Uterus (tissue), 4 donors: Measurements from ENCODE around the gene TAS2R50. TPM values are rescaled to one million over a fixed set of nuclear protein-coding genes. Genes with fewer than 3 reads are reported as not detected.

ENCODE experiments used
- DNase-seq, 2 donors: peaks; one replicate each; pipeline ENCODE4 v3.0.0-alpha.2; 2019 to 2020
- H3K27ac ChIP-seq, 2 donors: fragments of 200-600 bp; sonication (generic); 1 replicate in 1 of 2; 2 replicates in 1 of 2; pipeline ENCODE4 v1.5.1; 2016 to 2018
- H3K27me3 ChIP-seq, 2 donors: fragments of 200-600 bp; sonication (generic); one replicate each; pipeline ENCODE4 v1.5.1; 2018 to 2019; ENCODE audit warnings: control low read depth in 1 of 2
- H3K36me3 ChIP-seq, 2 donors: fragments of 200-600 bp; sonication (generic); one replicate each; pipeline ENCODE4 v1.5.1; 2019; ENCODE audit warnings: control low read depth in 1 of 2
- H3K4me1 ChIP-seq, 2 donors: fragments of 200-600 bp; sonication (generic); one replicate each; pipeline ENCODE4 v1.5.1; 2018 to 2019; ENCODE audit warnings: control low read depth in 1 of 2
- H3K4me3 ChIP-seq, 2 donors: fragments of 200-600 bp; sonication (generic); 1 replicate in 1 of 2; 2 replicates in 1 of 2; pipeline ENCODE4 v1.5.1; 2018 to 2019; ENCODE audit warnings: mild to moderate bottlenecking in 1 of 2
- H3K9me3 ChIP-seq, 2 donors: fragments of 200-600 bp; sonication (generic); one replicate each; pipeline ENCODE4 v1.5.1; 2019; ENCODE audit warnings: control low read depth in 1 of 2
- POLR2A ChIP-seq, 2 donors: fragments of 450-650 bp; IDR thresholded peaks; one replicate each; pipeline ENCODE4 v1.6.1; 2016; ENCODE audit warnings: antibody characterized with exemption in 2 of 2, mild to moderate bottlenecking in 1 of 2, moderate library complexity in 1 of 2
- intact Hi-C: fragments of 100-400 bp; cut with DNase I; formaldehyde crosslinking; loops from one replicate; pipeline ENCODE4 v1.15.1; 2023; ENCODE audit warnings: low total_unique reads
- total RNA-seq, 4 donors: library from RNA; depleted of rRNA in 3 of 4; stranded (reverse); fragments of >200 nt in 3 of 4; gene quantifications; one replicate each; pipeline versions ENCODE4 v1.1.0 to v1.2.4, GENCODE V29; 2014 to 2023
- TF ChIP-seq, protein P1 (sequence below), 4 experiments: fragments of 200-600 bp in 2 of 4; fragments of 450-650 bp in 2 of 4; sonication (generic) in 2 of 4; IDR thresholded peaks; one replicate each; pipeline ENCODE4 v1.5.1; 2016 to 2019; ENCODE audit warnings: antibody characterized with exemption in 4 of 4, mild to moderate bottlenecking in 2 of 4, moderate library complexity in 1 of 4
- donor health status: DM: yes; HTN: yes; CAD: no.

Gene TAS2R50
- total RNA-seq, 4 donors from 2014 or later = 1.2 to 20.0 (median 5.8) TPM; not detected in 1

GRCh38 chr12:10968765-10969456, 17.8 kb downstream of the TAS2R50 start:
- H3K27me3 ChIP-seq = no peaks in the 10 kb centered on the region
- H3K27ac ChIP-seq = no peak overlapping the region
- TF ChIP-seq, protein P1, sequence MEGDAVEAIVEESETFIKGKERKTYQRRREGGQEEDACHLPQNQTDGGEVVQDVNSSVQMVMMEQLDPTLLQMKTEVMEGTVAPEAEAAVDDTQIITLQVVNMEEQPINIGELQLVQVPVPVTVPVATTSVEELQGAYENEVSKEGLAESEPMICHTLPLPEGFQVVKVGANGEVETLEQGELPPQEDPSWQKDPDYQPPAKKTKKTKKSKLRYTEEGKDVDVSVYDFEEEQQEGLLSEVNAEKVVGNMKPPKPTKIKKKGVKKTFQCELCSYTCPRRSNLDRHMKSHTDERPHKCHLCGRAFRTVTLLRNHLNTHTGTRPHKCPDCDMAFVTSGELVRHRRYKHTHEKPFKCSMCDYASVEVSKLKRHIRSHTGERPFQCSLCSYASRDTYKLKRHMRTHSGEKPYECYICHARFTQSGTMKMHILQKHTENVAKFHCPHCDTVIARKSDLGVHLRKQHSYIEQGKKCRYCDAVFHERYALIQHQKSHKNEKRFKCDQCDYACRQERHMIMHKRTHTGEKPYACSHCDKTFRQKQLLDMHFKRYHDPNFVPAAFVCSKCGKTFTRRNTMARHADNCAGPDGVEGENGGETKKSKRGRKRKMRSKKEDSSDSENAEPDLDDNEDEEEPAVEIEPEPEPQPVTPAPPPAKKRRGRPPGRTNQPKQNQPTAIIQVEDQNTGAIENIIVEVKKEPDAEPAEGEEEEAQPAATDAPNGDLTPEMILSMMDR (IDR thresholded peaks at IDR 0.05) = no peak
- TF ChIP-seq POLR2A (IDR thresholded peaks at IDR 0.05) = no peak
- no peaks in the 10 kb centered on the region for H3K9me3 ChIP-seq
- peak; percentile 28 to 39 for DNase-seq
- intact Hi-C loops = no loop called here
- no peaks in the 10 kb centered on the region for H3K4me1 ChIP-seq
- no peaks in the 10 kb centered on the region for H3K36me3 ChIP-seq
- H3K4me3 ChIP-seq = no peak overlapping the region

DNA sequence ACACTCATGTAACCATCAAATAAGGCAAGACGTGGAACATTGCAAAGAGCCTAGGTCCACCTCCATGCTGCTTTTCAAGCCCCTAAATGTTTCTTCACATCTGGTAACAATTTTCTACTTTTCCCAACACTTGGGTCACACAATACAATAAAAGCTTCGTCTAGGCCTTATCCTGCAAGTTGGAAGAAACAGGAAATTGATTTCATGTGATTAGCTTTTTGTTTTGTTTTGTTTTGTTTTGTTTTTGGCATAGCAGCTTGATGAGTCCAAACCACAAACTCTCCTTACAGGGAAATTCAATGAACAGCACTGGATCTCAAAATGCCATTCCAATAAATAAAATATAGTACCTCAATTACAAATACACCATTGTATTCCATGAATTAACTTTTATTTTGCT, 19.3 kb downstream of the TAS2R50 start:
- H3K4me1 ChIP-seq = no peaks in the 10 kb centered on the region
- TF ChIP-seq, protein P1 (IDR thresholded peaks at IDR 0.05) = no peak
- TF ChIP-seq POLR2A (IDR thresholded peaks at IDR 0.05) = no peak
- H3K36me3 ChIP-seq = no peaks in the 10 kb centered on the region
- no peak for DNase-seq
- H3K9me3 ChIP-seq = no peaks in the 10 kb centered on the region
- no peaks in the 10 kb centered on the region for H3K27me3 ChIP-seq
- no peak overlapping the region for H3K4me3 ChIP-seq
- intact Hi-C loops = no loop called here
- no peak overlapping the region for H3K27ac ChIP-seq

- intact Hi-C loops = no loop called here
- Histone ChIP-seq H3K4me3 (no peak overlapping the region), H3K36me3 (no peaks in the 10 kb centered on the region), H3K27me3 (no peaks in the 10 kb centered on the region), H3K27ac (no peak overlapping the region), H3K4me1 (no peaks in the 10 kb centered on the region), H3K9me3 (no peaks in the 10 kb centered on the region)
- TF ChIP-seq POLR2A (IDR thresholded peaks at IDR 0.05) = no peak
- TF ChIP-seq, protein P1 (IDR thresholded peaks at IDR 0.05) = no peak
- no peak for DNase-seq
Observed at GRCh38 chr12:10966314-10966713, 20.4 kb downstream of the TAS2R50 start.

GRCh38 chr12:10965476-10965875, 21.2 kb downstream of the TAS2R50 start:
- Histone ChIP-seq H3K27ac (no peak overlapping the region), H3K4me1 (no peaks in the 10 kb centered on the region), H3K9me3 (no peaks in the 10 kb centered on the region), H3K4me3 (no peak overlapping the region), H3K36me3 (no peaks in the 10 kb centered on the region), H3K27me3 (no peaks in the 10 kb centered on the region)
- no peak for DNase-seq
- TF ChIP-seq POLR2A (IDR thresholded peaks at IDR 0.05) = no peak
- TF ChIP-seq, protein P1 (IDR thresholded peaks at IDR 0.05) = no peak
- intact Hi-C loops = no loop called here

DNA sequence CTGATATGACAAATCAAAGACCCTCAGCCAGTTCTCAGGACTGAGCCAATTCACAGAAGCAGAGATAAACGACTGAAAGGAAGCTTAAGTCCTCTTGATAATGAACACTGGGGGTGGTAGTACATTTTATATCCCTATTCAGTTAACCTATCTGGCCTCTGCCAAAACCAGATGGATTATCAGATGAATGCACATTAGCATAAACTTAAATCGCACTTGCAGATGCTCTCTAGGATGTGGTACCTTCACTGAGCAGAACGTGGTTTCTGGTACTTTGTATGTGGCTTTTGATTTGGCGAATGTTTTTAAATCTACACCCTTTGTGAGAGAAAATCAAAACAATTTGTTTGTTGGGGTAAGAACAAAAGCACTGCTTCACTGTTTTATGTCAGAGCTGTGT, 26.5 kb downstream of the TAS2R50 start:
- no peaks in the 10 kb centered on the region for H3K4me1 ChIP-seq
- TF ChIP-seq, protein P1 (IDR thresholded peaks at IDR 0.05) = no peak
- TF ChIP-seq POLR2A (IDR thresholded peaks at IDR 0.05) = no peak
- H3K4me3 ChIP-seq = no peak overlapping the region
- intact Hi-C loops = no loop called here
- H3K9me3 ChIP-seq = no peaks in the 10 kb centered on the region
- no peaks in the 10 kb centered on the region for H3K27me3 ChIP-seq
- DNase-seq = no peak
- no peak overlapping the region for H3K27ac ChIP-seq
- H3K36me3 ChIP-seq = no peaks in the 10 kb centered on the region
